GM13977 (cell line): Measurements from ENCODE around the gene ITGB6.

ENCODE experiments used
- DNase-seq: peaks from one replicate; pipeline ENCODE4 v3.0.0; 2012; ENCODE audit warnings: low spot score
- CTCF ChIP-seq: IDR thresholded peaks from 2 replicates; pipeline ENCODE4 v1.5.1; 2012; ENCODE audit warnings: mild to moderate bottlenecking, control low read depth; ENCODE audit not compliant: insufficient read depth; ENCODE audit errors: extremely low read depth, missing control alignments
- in situ Hi-C: fragments of 300-500 bp; cut with MboI; formaldehyde crosslinking; loops from one replicate; pipeline ENCODE4 v1.12.0; 2022; ENCODE audit warnings: low sequenced_read_pairs, low pct_unique_long_range_greater_than_20kb, mixed read lengths, inconsistent platforms; ENCODE audit not compliant: unreplicated experiment

The ITGB6 gene

GRCh38 chr2:160053946-160054345 lies 146.1 kb downstream of the ITGB6 start:
- no peak for DNase-seq
- no peak for TF ChIP-seq CTCF
- in situ Hi-C loops = no loop called here

GRCh38 chr2:160052531-160052930 lies 147.5 kb downstream of the ITGB6 start:
- no peak for DNase-seq
- in situ Hi-C loops = no loop called here
- no peak for TF ChIP-seq CTCF

GRCh38 chr2:160051371-160051800 lies 148.7 kb downstream of the ITGB6 start:
- TF ChIP-seq CTCF = no peak
- DNase-seq = no peak
- in situ Hi-C loops = no loop called here

- no peak for DNase-seq
- no peak for TF ChIP-seq CTCF
- in situ Hi-C loops = no loop called here
These were observed 149.9 kb downstream of the ITGB6 start for GRCh38 chr2:160050147-160050546.
